OCI-LY7 (cell line): ENCODE data around the gene KPTN. TPM values are rescaled to one million over a fixed set of nuclear protein-coding genes. Genes with fewer than 3 reads are reported as not detected.

Experiments
- BruUV-seq: library from RNA; stranded (reverse); fragments of 400-500 nt; replicated peaks from 2 replicates; lab custom pipeline; 2021; lab: Mats Ljungman, UMichigan
- CTCF ChIA-PET: fragments of 300-600 bp; sonication (Branson Sonifier 250); formaldehyde crosslinking; loops from one replicate; lab custom pipeline; 2022; ENCODE audit warnings: antibody characterized with exemption; ENCODE audit not compliant: unreplicated experiment; lab: Charles Lee
- POLR2A ChIA-PET: fragments of 300-600 bp; sonication (Branson Sonifier 250); formaldehyde crosslinking; loops from one replicate; lab custom pipeline; 2022; ENCODE audit warnings: antibody characterized with exemption; lab: Charles Lee
- DNase-seq: peaks from one replicate; pipeline ENCODE4 v3.0.0-alpha.2; 2015; ENCODE audit warnings: low spot score
- H2AFZ ChIP-seq: fragments of 200-600 bp; sonication (generic), shearing (Covaris generic); 2 replicates; pipeline ENCODE4 v1.6.1; 2014; ENCODE audit warnings: mild to moderate bottlenecking, antibody characterized with exemption, low read length, moderate library complexity
- H3K27ac ChIP-seq: fragments of 200-600 bp; sonication (generic); 2 replicates; pipeline ENCODE4 v1.5.1; 2014; ENCODE audit warnings: mixed run types, low read depth, mild to moderate bottlenecking, moderate library complexity, low read length, inconsistent platforms; ENCODE audit not compliant: poor library complexity, severe bottlenecking
- H3K36me3 ChIP-seq: fragments of 200-600 bp; sonication (generic); 2 replicates; pipeline ENCODE4 v1.6.1; 2014; ENCODE audit warnings: mild to moderate bottlenecking, antibody characterized with exemption, low read length, moderate library complexity, mixed read lengths; ENCODE audit not compliant: insufficient read depth
- H3K4me1 ChIP-seq: fragments of 200-600 bp; sonication (generic); 2 replicates; pipeline ENCODE4 v1.5.1; 2014; ENCODE audit warnings: mild to moderate bottlenecking, low read length; ENCODE audit not compliant: insufficient read depth, poor library complexity, severe bottlenecking
- H3K4me2 ChIP-seq: fragments of 200-600 bp; sonication (generic); 2 replicates; pipeline ENCODE4 v1.6.1; 2014; ENCODE audit warnings: mild to moderate bottlenecking, low read length
- H3K4me3 ChIP-seq: fragments of 200-600 bp; sonication (generic); 2 replicates; pipeline ENCODE4 v1.5.1; 2014; ENCODE audit warnings: mild to moderate bottlenecking, low read depth, low read length; ENCODE audit not compliant: poor library complexity, severe bottlenecking
- H3K79me2 ChIP-seq: fragments of 200-600 bp; sonication (generic); 2 replicates; pipeline ENCODE4 v1.6.1; 2016; ENCODE audit warnings: low read depth, mild to moderate bottlenecking, low read length, moderate library complexity, mixed read lengths; ENCODE audit not compliant: insufficient read depth
- H3K9me2 ChIP-seq: fragments of 200-600 bp; sonication (generic); 2 replicates; pipeline ENCODE4 v1.6.1; 2016; ENCODE audit warnings: mild to moderate bottlenecking, low read length, mixed read lengths; ENCODE audit not compliant: insufficient read depth
- H3K9me3 ChIP-seq: fragments of 200-600 bp; sonication (generic); 2 replicates; pipeline ENCODE4 v1.6.1; 2014; ENCODE audit warnings: mild to moderate bottlenecking, mixed run types, low read length, mixed read lengths
- H4K20me1 ChIP-seq: fragments of 200-600 bp; sonication (generic); 2 replicates; pipeline ENCODE4 v1.6.1; 2014; ENCODE audit warnings: mild to moderate bottlenecking, antibody characterized with exemption, low read length, moderate library complexity, mixed read lengths; ENCODE audit not compliant: insufficient read depth
- EZH2phosphoT487 ChIP-seq: fragments of 200-600 bp; sonication (generic); IDR thresholded peaks from 2 replicates; pipeline ENCODE4 v1.6.1; 2018; ENCODE audit warnings: low read depth, borderline replicate concordance, mild to moderate bottlenecking, mixed run types, antibody characterized with exemption, low read length, moderate library complexity, mixed read lengths
- intact Hi-C: fragments of 100-400 bp; cut with micrococcal nuclease; formaldehyde crosslinking; loops from one replicate; pipeline ENCODE4 v1.10.0; 2022; ENCODE audit not compliant: unreplicated experiment
- total RNA-seq, 2 experiments: library from RNA; depleted of rRNA in 1 of 2; stranded (reverse); fragments of >200 nt in 1 of 2; shearing (Covaris generic) in 1 of 2; gene quantifications; 2 replicates each; pipeline ENCODE4 v1.2.3, GENCODE V29; 2014 to 2022
- TF ChIP-seq, protein P1 (sequence below): fragments of 200-600 bp; sonication (generic); conservative IDR thresholded peaks from 2 replicates; pipeline ENCODE4 v1.5.1; 2014; ENCODE audit warnings: mild to moderate bottlenecking, antibody characterized with exemption, low read length, moderate library complexity, mixed read lengths

KPTN gene
- total RNA-seq, 2 experiments from 2014 or later, result 13.6 to 14.0 TPM

DNA sequence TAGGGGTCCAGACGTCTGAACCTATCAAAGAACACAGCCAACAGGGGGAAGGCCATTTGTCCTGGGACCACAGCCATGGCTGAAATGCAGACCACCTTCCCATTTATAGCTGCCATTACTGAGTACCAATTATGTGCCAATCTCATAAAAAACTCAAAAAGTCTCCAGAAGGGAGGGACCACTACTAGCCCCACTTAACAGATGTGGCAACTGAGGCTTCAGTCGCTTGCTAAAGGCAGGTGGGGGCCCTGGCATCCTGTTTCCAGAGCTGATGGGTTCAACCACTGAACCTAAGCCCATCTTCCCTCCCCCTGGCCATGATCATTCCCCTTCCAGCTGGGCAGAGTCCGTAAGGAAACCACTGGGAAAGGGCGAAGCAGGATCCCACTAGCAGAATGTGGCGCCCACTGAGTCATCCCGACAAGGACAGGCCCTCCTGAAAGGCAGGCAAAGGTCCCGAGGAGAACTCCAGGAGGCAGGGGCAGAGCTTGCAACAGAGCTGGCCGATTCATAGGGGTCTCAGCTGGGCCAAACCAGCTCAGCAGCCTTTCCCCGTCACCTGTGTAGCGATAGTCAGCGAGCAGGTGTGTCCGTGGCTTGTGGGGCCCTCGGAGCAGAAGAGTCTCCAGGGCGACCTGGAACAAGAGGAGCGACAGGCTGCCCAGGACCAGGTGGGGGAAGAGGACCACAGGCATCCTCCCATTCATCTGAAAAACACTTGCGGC lies 45.2 kb upstream of the KPTN start:
- Histone ChIP-seq H3K4me1 (peaks cover under 1% of the 10 kb centered on the region), H2AFZ (no peak overlapping the region), H3K36me3 (no peaks in the 10 kb centered on the region), H3K9me2 (no peaks in the 10 kb centered on the region), H4K20me1 (no peaks in the 10 kb centered on the region), H3K9me3 (no peaks in the 10 kb centered on the region), H3K79me2 (no peaks in the 10 kb centered on the region), H3K4me3 (no peak overlapping the region), H3K27ac (no peak overlapping the region), H3K4me2 (no peak overlapping the region)
- DNase-seq, result no peak
- POLR2A ChIA-PET, result interaction anchor here (0.7 kb wide), 1 partner anchor 13 kb away, joined by 3 read pairs; no protein-coding TSS in a partner anchor
- TF ChIP-seq, protein P1, sequence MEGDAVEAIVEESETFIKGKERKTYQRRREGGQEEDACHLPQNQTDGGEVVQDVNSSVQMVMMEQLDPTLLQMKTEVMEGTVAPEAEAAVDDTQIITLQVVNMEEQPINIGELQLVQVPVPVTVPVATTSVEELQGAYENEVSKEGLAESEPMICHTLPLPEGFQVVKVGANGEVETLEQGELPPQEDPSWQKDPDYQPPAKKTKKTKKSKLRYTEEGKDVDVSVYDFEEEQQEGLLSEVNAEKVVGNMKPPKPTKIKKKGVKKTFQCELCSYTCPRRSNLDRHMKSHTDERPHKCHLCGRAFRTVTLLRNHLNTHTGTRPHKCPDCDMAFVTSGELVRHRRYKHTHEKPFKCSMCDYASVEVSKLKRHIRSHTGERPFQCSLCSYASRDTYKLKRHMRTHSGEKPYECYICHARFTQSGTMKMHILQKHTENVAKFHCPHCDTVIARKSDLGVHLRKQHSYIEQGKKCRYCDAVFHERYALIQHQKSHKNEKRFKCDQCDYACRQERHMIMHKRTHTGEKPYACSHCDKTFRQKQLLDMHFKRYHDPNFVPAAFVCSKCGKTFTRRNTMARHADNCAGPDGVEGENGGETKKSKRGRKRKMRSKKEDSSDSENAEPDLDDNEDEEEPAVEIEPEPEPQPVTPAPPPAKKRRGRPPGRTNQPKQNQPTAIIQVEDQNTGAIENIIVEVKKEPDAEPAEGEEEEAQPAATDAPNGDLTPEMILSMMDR, result no peak
- no peak for TF ChIP-seq EZH2phosphoT487
- intact Hi-C loops, result no loop called here
- no TSS peak for BruUV-seq
- CTCF ChIA-PET, result no interaction called here

DNA sequence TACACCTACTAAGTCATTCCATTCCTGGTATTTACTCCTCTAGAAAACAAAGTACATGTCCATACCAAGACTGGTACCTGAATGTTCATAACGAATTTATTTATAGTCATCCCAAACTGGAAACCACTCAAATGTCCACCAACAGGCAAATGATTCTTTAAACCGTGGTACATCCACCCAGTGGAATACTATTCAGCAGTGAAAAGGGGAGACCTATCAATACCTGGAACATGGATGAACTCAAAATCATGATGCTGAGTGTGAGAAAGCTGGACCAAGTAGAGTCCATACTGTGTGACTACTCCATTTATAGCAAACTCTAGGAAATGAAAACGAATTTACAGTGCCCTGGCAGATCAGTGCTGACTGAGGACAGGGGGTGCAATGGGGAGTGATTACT lies 42.8 kb upstream of the KPTN start:
- POLR2A ChIA-PET, result no interaction called here
- no TSS peak for BruUV-seq

More for the DNA sequence above, 42.8 kb upstream of the KPTN start:
- Histone ChIP-seq H2AFZ (no peak overlapping the region), H4K20me1 (no peaks in the 10 kb centered on the region), H3K79me2 (no peaks in the 10 kb centered on the region), H3K9me2 (no peaks in the 10 kb centered on the region), H3K9me3 (no peaks in the 10 kb centered on the region), H3K36me3 (no peaks in the 10 kb centered on the region), H3K4me2 (no peak overlapping the region), H3K4me3 (no peak overlapping the region), H3K27ac (no peak overlapping the region), H3K4me1 (peaks cover 21% of the 10 kb centered on the region)
- intact Hi-C loops, result no loop called here
- CTCF ChIA-PET, result no interaction called here
- no peak for DNase-seq
- no peak for TF ChIP-seq EZH2phosphoT487
- TF ChIP-seq, protein P1, result no peak
